SJCRH30 (cell line): Measurements from ENCODE around the gene SORCS2. TPM values are rescaled to one million over a fixed set of nuclear protein-coding genes. Genes with fewer than 3 reads are reported as not detected.

Experiments
- DNase-seq, 2 experiments: peaks; one replicate each; pipeline ENCODE4 v3.0.0-alpha.2; 2015 to 2020
- H3K27ac ChIP-seq: fragments of 250-450 bp; sonication (Bioruptor Pico); 2 replicates; pipeline ENCODE4 v1.5.1; 2020; ENCODE audit warnings: mild to moderate bottlenecking, moderate library complexity
- H3K27me3 ChIP-seq: fragments of 250-450 bp; sonication (Bioruptor Pico); 2 replicates; pipeline ENCODE4 v1.5.1; 2020; ENCODE audit warnings: mild to moderate bottlenecking, moderate library complexity
- H3K36me3 ChIP-seq: fragments of 250-450 bp; sonication (Bioruptor Pico); 2 replicates; pipeline ENCODE4 v1.5.1; 2020; ENCODE audit warnings: mild to moderate bottlenecking, moderate library complexity
- H3K4me1 ChIP-seq: fragments of 250-450 bp; sonication (Bioruptor Pico); 2 replicates; pipeline ENCODE4 v1.5.1; 2020; ENCODE audit warnings: mild to moderate bottlenecking, moderate library complexity
- H3K4me3 ChIP-seq: fragments of 250-450 bp; sonication (Bioruptor Pico); 2 replicates; pipeline ENCODE4 v1.5.1; 2020; ENCODE audit warnings: mild to moderate bottlenecking, moderate library complexity
- H3K9me3 ChIP-seq: fragments of 250-450 bp; sonication (Bioruptor Pico); replicated peaks from 2 replicates; pipeline ENCODE4 v1.5.1; 2020; ENCODE audit warnings: mild to moderate bottlenecking, moderate library complexity
- total RNA-seq: library from RNA; depleted of rRNA; stranded (reverse); fragments of >200 nt; shearing (Covaris generic); gene quantifications from 2 replicates; pipeline ENCODE4 v1.2.3, GENCODE V29; 2014

SORCS2 gene
- total RNA-seq, 1 experiment from 2014 or later: 1.4 TPM

DNA sequence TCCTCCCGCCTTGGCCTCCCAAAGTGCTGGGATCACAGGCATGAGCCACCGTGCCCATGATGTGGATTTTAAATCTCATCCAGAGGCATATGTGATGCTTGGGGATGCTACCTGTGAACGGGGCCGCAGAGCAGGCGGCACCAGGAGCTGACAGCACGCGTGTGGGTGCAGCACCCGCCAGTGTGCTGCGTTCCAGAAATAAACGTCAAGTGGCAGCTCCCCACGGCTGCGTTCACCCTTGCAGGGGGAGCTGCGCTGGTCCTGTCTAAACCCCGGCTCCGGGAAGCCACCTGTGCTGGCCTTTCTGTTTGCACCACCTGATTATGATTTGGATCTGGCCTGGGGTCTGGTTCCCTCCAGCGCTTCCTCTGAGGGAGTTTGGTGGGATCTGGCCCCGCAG is 77.8 kb downstream of the SORCS2 start:
- H3K27me3 ChIP-seq: no peaks in the 10 kb centered on the region
- DNase-seq: no peak

DNA sequence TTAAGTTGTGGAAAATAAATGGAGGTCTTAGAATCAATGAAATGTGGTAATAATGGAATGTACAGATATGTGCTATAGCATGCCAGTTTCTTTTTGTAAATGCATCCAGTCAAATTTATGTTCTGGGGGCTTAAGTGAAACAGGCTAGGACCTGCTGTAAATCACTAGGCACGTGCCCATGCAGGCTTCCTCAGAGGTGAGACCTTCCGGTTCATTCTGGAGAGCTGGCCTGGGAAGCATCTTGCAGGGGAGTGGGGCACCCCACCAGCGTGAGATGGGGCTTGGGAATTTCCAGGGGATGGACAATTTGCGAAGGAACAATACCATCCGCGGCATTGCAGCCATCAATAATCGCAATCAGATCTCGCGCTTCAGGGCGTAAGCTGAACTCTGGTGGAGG is 80.1 kb downstream of the SORCS2 start:
- H3K4me3 ChIP-seq: no peak overlapping the region
- no peaks in the 10 kb centered on the region for H3K4me1 ChIP-seq
- H3K27ac ChIP-seq: no peak overlapping the region
- DNase-seq: no peak
- H3K36me3 ChIP-seq: no peaks in the 10 kb centered on the region
- H3K9me3 ChIP-seq: no peaks in the 10 kb centered on the region; the same call in 1 of the 2 replicates
- no peaks in the 10 kb centered on the region for H3K27me3 ChIP-seq

More for the DNA sequence above, 77.8 kb downstream of the SORCS2 start:
- Histone ChIP-seq H3K4me1 (no peaks in the 10 kb centered on the region), H3K9me3 (no peaks in the 10 kb centered on the region; the same call in 1 of the 2 replicates), H3K27ac (no peak overlapping the region), H3K4me3 (no peak overlapping the region), H3K36me3 (no peaks in the 10 kb centered on the region)

DNA sequence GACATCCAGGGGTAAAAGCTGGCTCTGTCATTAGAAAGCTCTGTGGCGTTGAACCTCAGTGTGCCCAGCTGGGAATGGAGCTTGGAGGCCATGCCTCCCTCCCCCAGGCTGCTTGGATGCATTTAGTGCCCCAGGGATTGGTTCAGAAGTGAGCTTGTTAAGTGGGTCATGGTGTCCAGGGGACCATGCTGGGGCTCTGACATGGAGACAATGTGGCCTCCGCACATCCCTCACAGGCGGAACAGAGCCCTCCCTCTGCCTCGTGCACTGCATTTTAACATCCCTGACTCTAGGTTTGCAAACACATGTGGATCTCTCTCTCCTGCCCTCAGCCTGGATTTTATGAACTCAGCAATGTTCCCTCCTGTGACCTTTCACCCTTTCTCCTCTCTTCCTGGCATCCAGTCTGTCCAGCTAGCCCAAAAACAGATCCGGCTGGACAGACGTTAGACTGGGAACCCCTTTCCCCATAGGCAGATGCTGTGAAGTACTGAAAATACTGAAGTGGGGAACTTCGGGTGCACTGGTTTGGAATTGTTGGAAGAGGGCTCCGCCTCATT is 81.5 kb downstream of the SORCS2 start:
- H3K4me1 ChIP-seq: no peaks in the 10 kb centered on the region
- no peaks in the 10 kb centered on the region for H3K36me3 ChIP-seq
- H3K4me3 ChIP-seq: no peak overlapping the region
- no peak for DNase-seq
- H3K27me3 ChIP-seq: no peaks in the 10 kb centered on the region
- H3K9me3 ChIP-seq: no peaks in the 10 kb centered on the region; the same call in 1 of the 2 replicates
- H3K27ac ChIP-seq: no peak overlapping the region

DNA sequence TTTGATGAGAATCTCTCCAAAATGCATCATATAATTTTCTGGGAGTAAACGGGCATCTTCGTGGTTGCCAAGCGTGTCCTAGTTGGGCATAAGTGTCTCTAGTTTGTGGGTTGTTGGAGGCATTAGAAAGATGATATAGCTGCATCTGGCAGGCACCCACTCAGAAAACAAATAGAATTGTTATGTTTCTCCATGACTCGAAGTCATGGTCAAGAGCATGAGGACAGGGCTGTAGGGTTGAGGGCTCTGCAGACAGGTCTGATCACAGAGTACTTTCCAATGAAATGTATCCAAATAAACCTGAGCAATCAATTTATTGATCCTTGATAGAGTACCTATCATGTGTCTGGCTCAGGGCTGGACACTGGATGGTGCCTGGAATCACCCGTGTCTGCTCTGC is 82.7 kb downstream of the SORCS2 start:
- Histone ChIP-seq H3K4me3 (no peak overlapping the region), H3K36me3 (no peaks in the 10 kb centered on the region), H3K9me3 (no peaks in the 10 kb centered on the region; the same call in 1 of the 2 replicates), H3K27ac (no peak overlapping the region), H3K27me3 (no peaks in the 10 kb centered on the region), H3K4me1 (no peaks in the 10 kb centered on the region; the same call in 1 of the 2 replicates)
- no peak for DNase-seq

DNA sequence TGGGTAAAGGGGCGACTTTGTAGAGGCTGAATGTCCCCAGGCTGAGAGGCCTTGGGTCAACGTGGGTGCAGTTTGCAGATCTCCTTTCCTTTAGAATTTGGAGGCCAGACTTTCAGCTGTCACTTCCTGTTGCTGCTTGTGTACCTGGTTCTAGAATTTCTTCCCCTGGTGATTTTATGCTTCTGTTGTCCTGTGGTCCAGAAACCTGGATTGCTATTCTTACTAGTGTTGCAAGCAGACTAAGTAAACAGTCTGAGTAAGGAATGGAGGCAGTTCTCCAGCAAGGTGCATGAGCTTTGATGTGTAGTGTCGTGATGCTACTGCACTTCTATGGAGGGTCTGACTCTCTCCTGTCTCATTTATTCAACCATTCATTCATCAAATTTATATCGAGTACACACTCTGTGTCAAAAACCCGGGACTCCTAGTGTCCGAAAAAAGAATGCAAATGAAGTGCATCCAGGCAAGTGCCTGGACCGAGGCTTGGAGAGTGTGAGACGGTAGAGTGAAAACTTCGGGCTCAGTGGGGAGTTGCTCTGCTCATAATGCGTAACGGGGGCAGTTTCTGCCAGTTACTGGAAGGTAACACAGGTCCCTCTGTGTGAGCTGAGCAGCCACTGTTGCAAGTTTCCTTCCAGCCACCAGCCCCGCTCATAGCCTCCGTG is 83.3 kb downstream of the SORCS2 start:
- DNase-seq: no peak
- H3K27ac ChIP-seq: no peak overlapping the region
- no peaks in the 10 kb centered on the region; the same call in 1 of the 2 replicates for H3K9me3 ChIP-seq
- H3K27me3 ChIP-seq: no peaks in the 10 kb centered on the region
- H3K4me3 ChIP-seq: no peak overlapping the region
- no peaks in the 10 kb centered on the region for H3K36me3 ChIP-seq
- H3K4me1 ChIP-seq: peaks cover 1% of the 10 kb centered on the region; the same call in 1 of the 2 replicates

DNA sequence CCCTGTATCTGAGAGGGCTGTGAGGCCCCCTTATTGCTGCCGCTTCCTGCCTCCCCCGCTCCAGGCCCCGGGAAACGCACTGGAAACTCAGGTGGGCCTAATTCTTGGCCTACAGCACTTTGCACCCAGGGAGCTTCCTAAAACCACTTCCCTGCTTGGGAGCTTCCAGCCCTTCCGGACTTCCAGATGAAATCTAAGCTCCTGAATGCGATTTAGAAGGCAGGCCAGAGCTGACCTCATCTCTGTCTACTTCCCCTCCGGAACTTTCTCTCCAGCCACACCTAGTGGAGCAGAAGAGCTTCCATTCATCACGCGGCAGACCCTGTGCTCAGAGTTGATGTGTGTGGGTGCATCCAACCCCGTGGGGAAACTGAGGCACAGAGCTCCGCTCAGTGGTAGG is 84.2 kb downstream of the SORCS2 start:
- DNase-seq: no peak
- Histone ChIP-seq H3K27me3 (no peaks in the 10 kb centered on the region), H3K36me3 (no peaks in the 10 kb centered on the region), H3K9me3 (no peaks in the 10 kb centered on the region), H3K4me3 (no peak overlapping the region), H3K4me1 (peaks cover 6% of the 10 kb centered on the region; the same call in 1 of the 2 replicates), H3K27ac (no peak overlapping the region)

DNA sequence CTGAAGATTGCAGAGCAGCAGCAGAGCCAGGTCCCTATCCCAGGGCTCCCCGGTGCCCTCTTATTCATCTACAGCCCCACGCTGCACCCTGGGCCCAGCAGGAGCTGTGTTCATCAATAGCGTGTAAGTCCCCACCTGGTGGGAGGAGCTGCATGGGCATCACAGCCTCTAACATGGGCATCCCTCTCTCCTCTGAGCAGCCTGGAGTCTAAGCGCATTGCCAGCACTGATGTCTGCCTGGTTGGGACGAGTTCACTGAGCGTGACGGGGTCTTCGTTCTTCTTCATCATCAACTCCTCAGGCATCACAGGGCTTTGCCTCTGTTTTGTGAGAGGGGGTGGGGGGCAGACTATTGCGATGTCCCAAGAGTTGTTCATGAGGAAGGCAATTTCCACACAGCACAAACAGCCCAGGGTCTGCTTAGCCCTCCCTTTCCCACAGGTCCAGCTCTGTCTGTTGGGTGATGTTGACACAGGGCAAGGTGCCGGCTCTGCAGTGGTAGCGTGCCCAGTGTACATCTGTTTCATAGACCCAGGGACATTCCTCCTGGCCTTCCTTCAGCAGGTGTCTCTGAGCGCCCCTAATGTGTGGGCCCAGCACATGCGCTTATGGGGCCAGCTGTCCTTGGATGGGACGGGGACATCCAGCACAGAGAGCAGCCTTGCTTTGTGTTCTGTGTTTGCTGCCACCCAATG is 85.9 kb downstream of the SORCS2 start:
- Histone ChIP-seq H3K36me3 (no peaks in the 10 kb centered on the region), H3K27ac (no peak overlapping the region), H3K27me3 (no peaks in the 10 kb centered on the region), H3K4me1 (peaks cover 9% of the 10 kb centered on the region; the same call in 1 of the 2 replicates), H3K9me3 (no peaks in the 10 kb centered on the region), H3K4me3 (no peak overlapping the region)
- no peak for DNase-seq

DNA sequence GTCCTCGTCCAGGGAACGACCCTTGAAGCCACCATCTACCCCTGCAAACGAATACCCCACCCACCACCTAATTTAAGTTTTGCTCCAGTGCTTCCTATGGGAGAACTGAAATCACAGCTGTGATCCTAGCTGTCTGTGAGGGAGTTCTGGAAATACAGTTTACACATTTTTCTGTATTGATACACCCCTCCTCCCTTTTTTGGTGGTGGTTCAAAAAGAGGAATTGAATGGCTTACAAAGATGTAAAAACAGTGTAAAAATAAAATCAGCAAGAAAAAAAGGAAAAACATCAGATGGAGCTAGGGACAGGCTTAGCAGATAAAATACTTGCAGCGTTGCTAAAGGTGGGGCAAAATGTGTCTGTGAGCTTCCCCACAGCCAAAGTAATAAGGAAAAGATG is 86.6 kb downstream of the SORCS2 start:
- Histone ChIP-seq H3K4me1 (peaks cover 9% of the 10 kb centered on the region; the same call in 1 of the 2 replicates), H3K27ac (no peak overlapping the region), H3K36me3 (no peaks in the 10 kb centered on the region), H3K4me3 (no peak overlapping the region), H3K9me3 (no peaks in the 10 kb centered on the region), H3K27me3 (no peaks in the 10 kb centered on the region)
- no peak for DNase-seq

DNA sequence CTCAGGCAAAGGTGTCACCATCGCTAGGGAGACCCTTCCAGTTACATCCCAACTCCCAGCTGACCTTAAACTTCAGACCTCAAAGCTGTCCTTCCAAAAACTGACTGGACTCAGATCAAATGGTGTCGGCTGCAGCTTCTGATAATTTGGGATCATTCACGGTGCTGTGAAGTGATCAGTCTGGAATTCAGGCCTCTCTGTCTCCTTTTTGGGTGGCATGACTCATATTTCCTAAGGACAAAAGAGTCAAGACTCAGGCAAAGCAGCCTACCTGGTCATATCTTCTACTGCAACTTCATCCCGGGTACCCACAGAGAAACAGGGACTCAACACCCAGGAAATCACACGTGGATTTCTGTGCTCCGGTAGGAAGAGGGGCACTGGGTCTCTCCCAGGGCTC is 87.6 kb downstream of the SORCS2 start:
- no peaks in the 10 kb centered on the region for H3K9me3 ChIP-seq
- no peak for DNase-seq
- no peaks in the 10 kb centered on the region for H3K36me3 ChIP-seq
- no peaks in the 10 kb centered on the region; the same call in 1 of the 2 replicates for H3K27me3 ChIP-seq
- H3K4me3 ChIP-seq: no peak overlapping the region
- peaks cover 9% of the 10 kb centered on the region; the same call in 1 of the 2 replicates for H3K4me1 ChIP-seq
- no peak overlapping the region for H3K27ac ChIP-seq

DNA sequence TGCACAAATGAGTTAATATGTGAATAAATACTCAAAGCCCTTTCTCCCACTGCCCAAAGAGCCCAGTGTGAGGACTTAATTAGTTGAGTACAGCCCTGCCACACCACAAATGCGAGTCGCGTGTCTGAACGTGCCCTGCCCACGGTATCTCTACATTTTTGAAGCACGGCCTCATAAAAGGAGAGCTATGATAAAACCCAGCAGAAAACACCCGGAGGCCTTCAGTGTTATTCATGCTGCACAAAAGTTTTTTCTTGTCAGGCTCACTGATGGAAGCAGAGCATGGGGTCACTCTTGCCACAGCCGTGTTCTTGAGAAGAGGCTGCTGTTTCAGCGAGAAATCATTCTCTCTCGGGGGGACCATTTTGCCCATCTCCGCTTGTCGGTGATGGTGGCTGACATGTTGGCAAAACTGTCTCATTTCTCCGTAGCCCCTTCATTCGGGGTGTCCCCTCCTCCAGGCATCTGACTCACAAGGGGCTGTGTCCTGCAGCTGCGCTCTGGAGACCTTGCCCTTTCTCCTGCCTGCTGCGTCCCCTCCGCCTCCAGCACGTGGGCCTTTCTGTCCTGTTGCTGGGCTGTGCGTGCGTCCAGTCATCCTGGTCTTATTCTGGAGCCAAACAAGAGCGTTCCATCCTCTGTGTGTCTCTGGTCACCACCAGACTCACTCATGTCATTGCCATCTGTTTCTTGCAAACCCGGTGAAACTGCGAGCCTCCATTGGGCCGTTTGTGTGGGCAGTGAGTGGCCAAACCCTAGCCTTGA is 88.8 kb downstream of the SORCS2 start:
- peaks cover 9% of the 10 kb centered on the region; the same call in 1 of the 2 replicates for H3K4me1 ChIP-seq
- H3K27ac ChIP-seq: no peak overlapping the region
- no peaks in the 10 kb centered on the region for H3K36me3 ChIP-seq
- H3K9me3 ChIP-seq: no peaks in the 10 kb centered on the region
- peak; percentile 33 to 36 for DNase-seq
- no peaks in the 10 kb centered on the region; the same call in 1 of the 2 replicates for H3K27me3 ChIP-seq
- no peak overlapping the region for H3K4me3 ChIP-seq

DNA sequence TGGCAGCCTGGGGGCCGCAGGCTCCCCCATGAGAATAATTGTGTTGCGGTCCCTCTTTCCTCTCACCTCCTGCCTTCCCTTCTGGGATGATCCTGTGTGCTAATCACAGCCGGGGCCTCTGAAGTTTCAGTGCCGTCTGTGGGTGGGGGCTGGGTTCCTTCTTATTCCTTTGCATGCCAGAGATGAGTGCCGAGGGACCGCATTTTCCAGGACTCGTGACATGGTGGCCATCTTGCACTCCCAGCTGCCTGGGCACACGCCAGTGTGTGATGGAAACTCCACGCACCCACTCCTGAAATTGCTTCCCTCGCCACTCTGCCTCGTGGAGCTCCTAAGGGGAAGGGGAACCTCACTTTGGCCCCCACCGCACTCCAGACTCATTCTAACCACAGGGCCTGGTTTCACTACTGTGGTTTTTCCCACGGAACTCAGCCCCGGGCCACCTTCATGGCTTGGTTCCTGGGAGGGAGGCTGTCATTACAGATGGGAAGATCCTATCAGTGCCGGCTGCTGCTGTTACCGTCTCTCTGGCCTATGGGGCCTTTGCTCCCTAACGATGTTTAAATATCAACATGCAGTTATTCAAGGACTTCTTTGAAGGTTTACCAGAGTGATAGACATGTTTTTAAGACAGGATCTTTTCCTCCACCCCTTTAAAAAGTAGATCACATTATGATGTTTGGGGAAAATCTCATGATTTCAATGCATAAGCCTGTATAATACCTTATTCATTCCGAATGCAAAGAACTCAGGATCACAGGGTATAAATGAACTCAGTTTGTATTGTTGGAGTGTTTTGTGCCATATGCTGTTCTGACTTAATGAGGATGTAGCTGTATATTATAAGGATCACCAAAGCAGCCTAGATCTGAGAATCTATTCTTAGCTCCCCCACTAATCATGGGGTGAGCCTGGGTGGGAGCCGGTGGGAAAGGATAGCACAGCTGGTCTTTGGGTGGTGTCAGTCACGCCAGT is 89.6 kb downstream of the SORCS2 start:
- Histone ChIP-seq H3K27ac (no peak overlapping the region), H3K27me3 (no peaks in the 10 kb centered on the region; the same call in 1 of the 2 replicates), H3K9me3 (no peaks in the 10 kb centered on the region), H3K4me3 (no peak overlapping the region), H3K36me3 (no peaks in the 10 kb centered on the region), H3K4me1 (peaks cover 9% of the 10 kb centered on the region; the same call in 1 of the 2 replicates)
- peak; percentile 22 to 38 for DNase-seq

DNA sequence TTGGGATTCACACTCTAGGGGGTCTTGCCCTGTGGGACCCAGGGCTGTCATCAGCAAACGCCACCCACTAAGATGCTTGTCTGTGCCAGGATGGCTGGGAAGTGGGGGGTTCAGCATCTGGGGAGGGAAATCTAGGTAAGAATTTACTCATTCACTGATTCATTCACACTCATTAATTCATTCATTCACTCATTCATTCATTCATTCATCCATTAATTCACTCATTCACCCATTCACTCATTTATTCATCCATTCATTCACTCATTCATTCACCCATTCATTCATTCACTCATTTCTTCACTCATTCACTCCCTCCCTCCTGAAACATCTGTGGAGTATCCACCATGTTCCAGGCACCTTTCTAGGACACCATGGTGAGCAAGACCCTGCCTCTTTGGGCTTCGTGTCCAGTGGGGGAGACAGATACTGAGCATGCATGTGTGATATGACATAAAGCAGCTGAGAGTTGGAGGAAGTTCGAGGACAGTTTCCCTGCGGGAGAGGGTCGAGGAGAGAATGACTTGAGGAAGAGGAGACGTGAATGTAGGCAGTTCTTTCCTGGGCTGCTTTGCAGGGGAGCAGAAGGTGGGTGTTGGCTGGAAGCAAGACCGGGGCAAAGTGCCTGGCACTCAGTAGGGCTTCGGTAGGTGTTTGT is 90.6 kb downstream of the SORCS2 start:
- no peaks in the 10 kb centered on the region; the same call in 1 of the 2 replicates for H3K27me3 ChIP-seq
- H3K4me3 ChIP-seq: no peak overlapping the region
- no peaks in the 10 kb centered on the region for H3K9me3 ChIP-seq
- peaks cover 9% of the 10 kb centered on the region; the same call in 1 of the 2 replicates for H3K4me1 ChIP-seq
- DNase-seq: no peak
- H3K27ac ChIP-seq: no peak overlapping the region
- no peaks in the 10 kb centered on the region for H3K36me3 ChIP-seq
